ENCODE results near the gene TRIM33.
"Not testable (repeated sequence)": the region's sequence is repeated elsewhere in the genome, so short reads cannot be mapped to it uniquely, and the experiment has no call there.

Gene TRIM33

DNA sequence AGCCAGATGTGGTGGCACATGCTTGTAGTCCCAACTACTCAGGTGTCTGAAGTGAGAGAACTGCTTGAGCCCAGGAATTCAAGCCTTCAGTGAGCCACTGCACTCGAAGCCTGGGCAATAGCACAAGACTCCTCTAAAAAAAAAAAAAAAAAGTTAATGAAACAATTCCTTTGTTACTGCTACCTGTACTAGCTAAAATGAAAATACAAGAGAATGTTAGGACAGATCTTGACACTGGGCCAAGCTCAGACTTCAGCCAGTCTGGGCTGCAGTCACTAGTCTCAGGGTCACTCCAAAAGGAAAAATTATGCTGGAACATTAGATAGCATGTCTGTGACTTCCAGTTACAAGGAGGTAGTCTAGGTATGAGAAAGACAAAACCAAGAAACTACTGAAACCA, 56.5 kb downstream of the TRIM33 start:
- WGBS (ENCODE audit: insufficient coverage, insufficient read length) = no CpG with 5 or more reads among the region's 1 CpG
- DNase-seq (ENCODE audit: low read depth, low spot score) = no peak

GRCh38 chr1:114453361-114453784, 57.6 kb downstream of the TRIM33 start:
- WGBS (ENCODE audit: insufficient coverage, insufficient read length) = no CpG with 5 or more reads among the region's 2 CpGs
- Histone ChIP-seq H3K27ac (ENCODE audit: low read length) (no peak overlapping the region), H3K4me3 (ENCODE audit: low read length) (no peak overlapping the region), H3K36me3 (ENCODE audit: control insufficient read depth, insufficient read depth, low read length) (peaks cover 4% of the 10 kb centered on the region; the same call in 1 of the 2 replicates), H3K27me3 (ENCODE audit: control insufficient read depth, insufficient read depth, low read length) (no peaks in the 10 kb centered on the region), H3K4me1 (ENCODE audit: control insufficient read depth, insufficient read depth, low read length) (no peaks in the 10 kb centered on the region), H3K9me3 (ENCODE audit: control insufficient read depth, insufficient read depth, low read length) (no peaks in the 10 kb centered on the region)
- no peak for DNase-seq (ENCODE audit: low read depth, low spot score)

More for the DNA sequence above, 56.5 kb downstream of the TRIM33 start:
- Histone ChIP-seq H3K36me3 (ENCODE audit: control insufficient read depth, insufficient read depth, low read length) (peaks cover 4% of the 10 kb centered on the region; the same call in 1 of the 2 replicates), H3K9me3 (ENCODE audit: control insufficient read depth, insufficient read depth, low read length) (no peaks in the 10 kb centered on the region), H3K27me3 (ENCODE audit: control insufficient read depth, insufficient read depth, low read length) (no peaks in the 10 kb centered on the region), H3K27ac (ENCODE audit: low read length) (no peak overlapping the region), H3K4me1 (ENCODE audit: control insufficient read depth, insufficient read depth, low read length) (no peaks in the 10 kb centered on the region), H3K4me3 (ENCODE audit: low read length) (no peak overlapping the region)

DNA sequence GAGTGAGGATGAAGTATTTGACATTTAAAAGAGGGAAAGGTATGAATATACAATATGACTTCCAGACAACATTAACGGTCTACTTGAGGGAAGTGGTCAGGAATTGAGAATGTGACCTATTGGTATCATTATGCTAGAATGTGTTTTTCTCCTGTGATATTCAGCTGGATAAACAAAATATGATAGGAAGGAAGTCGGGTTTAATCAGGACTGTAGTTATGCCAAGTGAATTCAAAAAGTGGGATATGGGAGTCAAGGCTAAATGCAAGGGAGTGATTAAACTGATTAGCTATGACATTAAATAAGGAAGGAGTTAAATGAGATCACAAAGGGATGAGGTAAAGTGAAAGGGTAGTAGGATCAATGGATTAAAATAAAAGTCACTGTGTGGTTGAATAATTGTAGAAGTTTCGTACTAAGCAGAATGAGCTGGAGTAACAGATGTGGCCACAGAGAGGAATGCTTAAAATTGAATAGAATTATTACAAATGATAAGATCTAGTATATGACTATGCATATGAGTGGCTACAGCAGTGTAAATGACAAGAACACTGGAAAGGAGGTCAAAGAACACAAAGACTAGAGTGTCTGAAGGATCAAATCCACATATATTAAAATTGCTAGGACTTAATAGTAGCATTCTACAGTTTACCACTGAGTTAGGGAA, 62.5 kb downstream of the TRIM33 start:
- no peaks in the 10 kb centered on the region for H3K4me1 ChIP-seq (ENCODE audit: control insufficient read depth, insufficient read depth, low read length)
- no peak overlapping the region for H3K4me3 ChIP-seq (ENCODE audit: low read length)
- no peaks in the 10 kb centered on the region for H3K27me3 ChIP-seq (ENCODE audit: control insufficient read depth, insufficient read depth, low read length)
- 100% methylated on average over 1 of the region's 3 CpGs for WGBS (ENCODE audit: insufficient coverage, insufficient read length)
- H3K27ac ChIP-seq (ENCODE audit: low read length) = no peak overlapping the region
- H3K36me3 ChIP-seq (ENCODE audit: control insufficient read depth, insufficient read depth, low read length) = 0 out of 2 replicates have a peak, but pooled peaks cover under 1% of the 10 kb centered on the region
- no peak for DNase-seq (ENCODE audit: low read depth, low spot score)
- H3K9me3 ChIP-seq (ENCODE audit: control insufficient read depth, insufficient read depth, low read length) = no peaks in the 10 kb centered on the region

- H3K4me3 ChIP-seq (ENCODE audit: low read length) = no peak overlapping the region
- H3K27me3 ChIP-seq (ENCODE audit: control insufficient read depth, insufficient read depth, low read length) = no peaks in the 10 kb centered on the region
- H3K27ac ChIP-seq (ENCODE audit: low read length) = no peak overlapping the region
- H3K36me3 ChIP-seq (ENCODE audit: control insufficient read depth, insufficient read depth, low read length) = no peaks in the 10 kb centered on the region
- no peak for DNase-seq (ENCODE audit: low read depth, low spot score)
- no peaks in the 10 kb centered on the region for H3K4me1 ChIP-seq (ENCODE audit: control insufficient read depth, insufficient read depth, low read length)
- no peaks in the 10 kb centered on the region for H3K9me3 ChIP-seq (ENCODE audit: control insufficient read depth, insufficient read depth, low read length)
- no CpG with 5 or more reads among the region's 1 CpG for WGBS (ENCODE audit: insufficient coverage, insufficient read length)
Observed at GRCh38 chr1:114446198-114446597, 64.8 kb downstream of the TRIM33 start.

- H3K36me3 ChIP-seq (ENCODE audit: control insufficient read depth, insufficient read depth, low read length); DNase-seq (ENCODE audit: low read depth, low spot score): not testable (repeated sequence)
Observed at GRCh38 chr1:114443226-114443625, 67.8 kb downstream of the TRIM33 start.

DNA sequence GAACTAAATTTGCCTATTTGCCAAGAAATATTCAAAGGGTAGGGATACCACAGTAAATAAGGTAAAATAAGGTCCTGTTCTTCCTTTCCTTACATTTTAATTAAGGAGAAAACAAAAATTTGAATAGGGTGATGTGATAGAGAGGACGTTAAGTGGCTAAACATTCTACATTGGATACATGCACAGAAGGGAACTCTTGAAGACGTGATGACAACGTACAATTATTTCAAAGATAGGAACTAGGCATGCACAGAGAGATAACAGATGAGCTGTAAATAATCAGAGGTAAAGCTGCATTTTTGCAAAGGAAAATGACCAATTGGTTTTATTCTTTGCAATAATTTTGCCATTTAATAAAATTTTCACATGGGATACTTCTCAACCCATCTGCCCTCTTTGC, 69.7 kb downstream of the TRIM33 start:
- DNase-seq (ENCODE audit: low read depth, low spot score) = no peak
- Histone ChIP-seq H3K4me3 (ENCODE audit: low read length) (no peak overlapping the region), H3K27me3 (ENCODE audit: control insufficient read depth, insufficient read depth, low read length) (no peaks in the 10 kb centered on the region), H3K27ac (ENCODE audit: low read length) (no peak overlapping the region), H3K4me1 (ENCODE audit: control insufficient read depth, insufficient read depth, low read length) (no peaks in the 10 kb centered on the region), H3K36me3 (ENCODE audit: control insufficient read depth, insufficient read depth, low read length) (no peaks in the 10 kb centered on the region), H3K9me3 (ENCODE audit: control insufficient read depth, insufficient read depth, low read length) (no peaks in the 10 kb centered on the region)
- WGBS (ENCODE audit: insufficient coverage, insufficient read length) = no CpG with 5 or more reads among the region's 3 CpGs

More at GRCh38 chr1:114443226-114443625, 67.8 kb downstream of the TRIM33 start:
- not testable (repeated sequence) for H3K27me3 ChIP-seq (ENCODE audit: control insufficient read depth, insufficient read depth, low read length); H3K9me3 ChIP-seq (ENCODE audit: control insufficient read depth, insufficient read depth, low read length); H3K4me1 ChIP-seq (ENCODE audit: control insufficient read depth, insufficient read depth, low read length); H3K27ac ChIP-seq (ENCODE audit: low read length); H3K4me3 ChIP-seq (ENCODE audit: low read length)
- no CpG with 5 or more reads among the region's 4 CpGs for WGBS (ENCODE audit: insufficient coverage, insufficient read length)

DNA sequence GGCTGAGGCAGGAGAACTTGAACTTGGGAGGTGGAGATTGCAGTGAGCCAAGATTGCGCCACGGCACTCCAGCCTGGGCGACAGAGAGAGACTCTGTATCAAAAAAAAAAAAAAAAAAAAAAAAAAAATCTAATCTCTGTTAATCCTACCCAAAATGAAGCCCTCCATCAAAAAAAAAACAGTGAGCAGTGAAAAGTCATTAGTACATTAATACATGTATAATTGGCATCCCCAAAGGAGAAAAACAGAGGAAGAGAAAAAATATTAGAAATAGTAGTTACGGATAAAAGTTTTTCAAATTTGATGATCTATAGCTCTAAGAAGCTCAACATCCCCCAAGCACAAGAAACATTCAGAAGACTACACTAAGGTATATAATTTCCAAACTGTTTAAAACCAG, 71.6 kb downstream of the TRIM33 start:
- Histone ChIP-seq H3K9me3 (ENCODE audit: control insufficient read depth, insufficient read depth, low read length) (no peaks in the 10 kb centered on the region), H3K27me3 (ENCODE audit: control insufficient read depth, insufficient read depth, low read length) (no peaks in the 10 kb centered on the region), H3K27ac (ENCODE audit: low read length) (no peak overlapping the region), H3K36me3 (ENCODE audit: control insufficient read depth, insufficient read depth, low read length) (no peaks in the 10 kb centered on the region), H3K4me1 (ENCODE audit: control insufficient read depth, insufficient read depth, low read length) (no peaks in the 10 kb centered on the region), H3K4me3 (ENCODE audit: low read length) (no peak overlapping the region)
- DNase-seq (ENCODE audit: low read depth, low spot score) = no peak
- WGBS (ENCODE audit: insufficient coverage, insufficient read length) = no CpG with 5 or more reads among the region's 4 CpGs

GRCh38 chr1:114437812-114438211, 73.2 kb downstream of the TRIM33 start:
- Histone ChIP-seq H3K9me3 (ENCODE audit: control insufficient read depth, insufficient read depth, low read length) (no peaks in the 10 kb centered on the region), H3K4me3 (ENCODE audit: low read length) (no peak overlapping the region), H3K27me3 (ENCODE audit: control insufficient read depth, insufficient read depth, low read length) (no peaks in the 10 kb centered on the region), H3K36me3 (ENCODE audit: control insufficient read depth, insufficient read depth, low read length) (no peaks in the 10 kb centered on the region), H3K27ac (ENCODE audit: low read length) (no peak overlapping the region), H3K4me1 (ENCODE audit: control insufficient read depth, insufficient read depth, low read length) (no peaks in the 10 kb centered on the region)
- no CpG with 5 or more reads among the region's 1 CpG for WGBS (ENCODE audit: insufficient coverage, insufficient read length)
- no peak for DNase-seq (ENCODE audit: low read depth, low spot score)

DNA sequence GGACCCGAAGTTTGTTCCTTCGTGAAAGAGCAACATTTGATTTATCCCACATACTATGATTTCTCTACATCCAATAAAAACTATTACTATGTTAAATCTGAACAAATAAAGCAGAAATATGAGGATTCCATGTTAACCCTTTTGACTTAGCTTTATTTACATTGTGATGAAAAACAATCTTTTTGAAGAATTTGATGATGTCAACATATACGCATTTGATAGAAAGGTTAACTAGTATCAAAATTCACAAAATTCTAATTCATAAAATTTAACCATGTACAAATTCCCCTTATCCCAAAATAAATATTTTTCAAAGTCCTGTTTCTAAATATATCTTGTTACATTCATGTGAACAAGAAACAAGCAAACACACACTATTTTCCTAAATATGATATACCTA, 74.2 kb downstream of the TRIM33 start:
- no peak for DNase-seq (ENCODE audit: low read depth, low spot score)
- no peak overlapping the region for H3K27ac ChIP-seq (ENCODE audit: low read length)
- no peaks in the 10 kb centered on the region for H3K36me3 ChIP-seq (ENCODE audit: control insufficient read depth, insufficient read depth, low read length)
- H3K27me3 ChIP-seq (ENCODE audit: control insufficient read depth, insufficient read depth, low read length) = no peaks in the 10 kb centered on the region
- no CpG with 5 or more reads among the region's 3 CpGs for WGBS (ENCODE audit: insufficient coverage, insufficient read length)
- H3K9me3 ChIP-seq (ENCODE audit: control insufficient read depth, insufficient read depth, low read length) = no peaks in the 10 kb centered on the region
- H3K4me1 ChIP-seq (ENCODE audit: control insufficient read depth, insufficient read depth, low read length) = no peaks in the 10 kb centered on the region
- no peak overlapping the region for H3K4me3 ChIP-seq (ENCODE audit: low read length)

DNA sequence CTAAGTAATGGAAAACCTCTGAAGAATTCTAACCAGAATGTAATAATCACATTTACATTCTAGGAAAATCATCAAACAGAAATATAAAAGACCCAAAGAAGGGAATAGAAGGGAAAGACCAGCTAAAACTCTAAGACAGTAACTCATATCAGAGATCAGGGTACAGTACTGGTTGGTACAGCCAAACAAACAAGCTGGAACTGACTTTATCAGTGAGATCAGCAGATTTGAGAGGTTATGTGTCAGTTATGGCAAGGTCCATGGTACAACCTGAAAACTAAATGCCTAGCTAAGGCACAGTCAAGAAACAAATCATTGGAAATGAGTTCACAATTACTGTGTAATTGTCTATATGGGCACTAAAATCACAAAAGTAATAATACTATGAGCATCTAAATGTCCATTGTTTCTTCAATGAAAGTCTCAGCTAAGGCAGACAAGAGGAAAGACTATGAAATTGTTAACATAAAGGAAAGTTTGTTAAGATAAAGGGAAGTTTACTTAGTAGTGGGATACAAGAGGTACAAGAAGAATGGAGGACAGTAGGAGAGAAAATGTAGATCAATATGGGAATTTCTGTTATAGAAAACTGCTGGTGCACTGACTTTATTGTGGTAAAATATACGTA, 75.8 kb downstream of the TRIM33 start:
- Histone ChIP-seq H3K36me3 (ENCODE audit: control insufficient read depth, insufficient read depth, low read length) (no peaks in the 10 kb centered on the region), H3K4me3 (ENCODE audit: low read length) (no peak overlapping the region), H3K27ac (ENCODE audit: low read length) (no peak overlapping the region), H3K4me1 (ENCODE audit: control insufficient read depth, insufficient read depth, low read length) (no peaks in the 10 kb centered on the region), H3K27me3 (ENCODE audit: control insufficient read depth, insufficient read depth, low read length) (no peaks in the 10 kb centered on the region), H3K9me3 (ENCODE audit: control insufficient read depth, insufficient read depth, low read length) (no peaks in the 10 kb centered on the region)
- no peak for DNase-seq (ENCODE audit: low read depth, low spot score)
- WGBS (ENCODE audit: insufficient coverage, insufficient read length) = no CpG with 5 or more reads among the region's 1 CpG

- Histone ChIP-seq H3K36me3 (ENCODE audit: control insufficient read depth, insufficient read depth, low read length) (no peaks in the 10 kb centered on the region; the same call in 1 of the 2 replicates), H3K27me3 (ENCODE audit: control insufficient read depth, insufficient read depth, low read length) (no peaks in the 10 kb centered on the region)
- WGBS (ENCODE audit: insufficient coverage, insufficient read length) = no CpG with 5 or more reads among the region's 1 CpG
Observed at GRCh38 chr1:114431026-114431425, 80.0 kb downstream of the TRIM33 start.

More at GRCh38 chr1:114431026-114431425, 80.0 kb downstream of the TRIM33 start:
- H3K27ac ChIP-seq (ENCODE audit: low read length) = no peak overlapping the region
- no peaks in the 10 kb centered on the region for H3K4me1 ChIP-seq (ENCODE audit: control insufficient read depth, insufficient read depth, low read length)
- DNase-seq (ENCODE audit: low read depth, low spot score) = no peak
- no peak overlapping the region for H3K4me3 ChIP-seq (ENCODE audit: low read length)
- H3K9me3 ChIP-seq (ENCODE audit: control insufficient read depth, insufficient read depth, low read length) = no peaks in the 10 kb centered on the region
